Measurements from ENCODE around the gene HORMAD2.
A peak's percentile ranks its signal among the peaks of the same experiment; 100 is the strongest.

The HORMAD2 gene

GRCh38 chr22:30188911-30189310 lies 108.6 kb downstream of the HORMAD2 start:
- no peak overlapping the region for H3K4me3 ChIP-seq (ENCODE audit: low read depth, low read length)
- H3K9me3 ChIP-seq (ENCODE audit: control insufficient read depth, insufficient read depth, low read depth, low read length), result no peaks in the 10 kb centered on the region
- POLR2A ChIA-PET, result interaction anchor here (0.6 to 1.2 kb wide), 3 partner anchors 21 to 280 kb away, joined by 3 to 4 read pairs (median 3); no protein-coding TSS in a partner anchor
- TF ChIP-seq ZNF555 (tag by site-specific recombination; conservative IDR thresholded peaks at IDR 0.05) (no peak), ZNF169 (tag by site-specific recombination; IDR thresholded peaks at IDR 0.05) (no peak), ZBTB11 (tag by site-specific recombination; conservative IDR thresholded peaks at IDR 0.05; ENCODE audit: low read depth) (no peak), ZNF621 (tag by site-specific recombination; IDR thresholded peaks at IDR 0.05) (no peak), ZNF645 (tag by site-specific recombination; IDR thresholded peaks at IDR 0.05) (no peak), ZNF777 (tag by site-specific recombination; IDR thresholded peaks at IDR 0.05; ENCODE audit: borderline replicate concordance) (no peak), ZNF37A (tag by site-specific recombination; IDR thresholded peaks at IDR 0.05) (no peak), ZFP41 (tag by site-specific recombination; IDR thresholded peaks at IDR 0.05; ENCODE audit: borderline replicate concordance) (no peak), ZNF138 (tag by site-specific recombination; IDR thresholded peaks at IDR 0.05; ENCODE audit: borderline replicate concordance) (no peak), ZNF155 (tag by site-specific recombination; IDR thresholded peaks at IDR 0.05) (no peak), INSM2 (tag by site-specific recombination; IDR thresholded peaks at IDR 0.05) (no peak), ZNF501 (tag by site-specific recombination; IDR thresholded peaks at IDR 0.05) (no peak)
- no peaks in the 10 kb centered on the region for H3K36me3 ChIP-seq (ENCODE audit: control insufficient read depth in 2 of 2, insufficient read depth in 1 of 2, low read length in 2 of 2)
- H3K4me1 ChIP-seq (ENCODE audit: control insufficient read depth, insufficient read depth, low read length), result no peaks in the 10 kb centered on the region
- CTCF ChIA-PET, result interaction anchor here (0.6 to 0.9 kb wide), 3 partner anchors 17 to 84 kb away, joined by 3 to 4 read pairs (median 3); no protein-coding TSS in a partner anchor
- H3K27ac ChIP-seq (ENCODE audit: extremely low read depth, low read depth, low read length), result no peak overlapping the region

GRCh38 chr22:30190574-30190973 lies 110.3 kb downstream of the HORMAD2 start:
- H3K4me1 ChIP-seq (ENCODE audit: control insufficient read depth, insufficient read depth, low read length), result peaks cover 4% of the 10 kb centered on the region
- POLR2A ChIA-PET, result interaction anchor here (0.6 kb wide), 1 partner anchor 601 kb away, joined by 4 read pairs; no protein-coding TSS in a partner anchor
- CTCF ChIA-PET, result interaction anchor here (1.0 to 1.5 kb wide), 2 partner anchors 35 to 65 kb away, joined by 4 to 7 read pairs; no protein-coding TSS in a partner anchor

GRCh38 chr22:30191040-30191701 lies 110.9 kb downstream of the HORMAD2 start:
- POLR2A ChIA-PET, result no interaction called here
- H3K36me3 ChIP-seq (ENCODE audit: control insufficient read depth in 2 of 2, insufficient read depth in 1 of 2, low read length in 2 of 2), result no peaks in the 10 kb centered on the region
- no peak overlapping the region for H3K4me3 ChIP-seq (ENCODE audit: low read depth, low read length)
- no peaks in the 10 kb centered on the region for H3K9me3 ChIP-seq (ENCODE audit: control insufficient read depth, insufficient read depth, low read depth, low read length)
- H3K27ac ChIP-seq (ENCODE audit: extremely low read depth, low read depth, low read length), result no peak overlapping the region
- CTCF ChIA-PET, result interaction anchor here (1.0 to 1.5 kb wide), 2 partner anchors 36 to 65 kb away, joined by 4 to 7 read pairs; no protein-coding TSS in a partner anchor
- TF ChIP-seq TSHZ1 (tag by site-specific recombination; IDR thresholded peaks at IDR 0.05; ENCODE audit: borderline replicate concordance), result no peak
- TF ChIP-seq ZNF398 (tag by site-specific recombination; IDR thresholded peaks at IDR 0.05), result 0 out of 2 replicates have a peak, but pooled peaks have one; percentile 16
- peaks cover 8% of the 10 kb centered on the region for H3K4me1 ChIP-seq (ENCODE audit: control insufficient read depth, insufficient read depth, low read length)

More at GRCh38 chr22:30190574-30190973, 110.3 kb downstream of the HORMAD2 start:
- no peak overlapping the region for H3K27ac ChIP-seq (ENCODE audit: extremely low read depth, low read depth, low read length)
- H3K36me3 ChIP-seq (ENCODE audit: control insufficient read depth in 2 of 2, insufficient read depth in 1 of 2, low read length in 2 of 2), result no peaks in the 10 kb centered on the region
- TF ChIP-seq RBAK (tag by site-specific recombination; IDR thresholded peaks at IDR 0.05), result no peak
- no peak for TF ChIP-seq ZNF426 (tag by site-specific recombination; IDR thresholded peaks at IDR 0.05)
- no peak for TF ChIP-seq ZNF747 (tag by site-specific recombination; IDR thresholded peaks at IDR 0.05)
- TF ChIP-seq ZNF140 (tag by site-specific recombination; IDR thresholded peaks at IDR 0.05), result no peak
- TF ChIP-seq ZNF843 (tag by site-specific recombination; IDR thresholded peaks at IDR 0.05), result no peak
- no peak for TF ChIP-seq ZNF701 (tag by site-specific recombination; IDR thresholded peaks at IDR 0.05)
- TF ChIP-seq ZNF292 (tag by site-specific recombination; IDR thresholded peaks at IDR 0.05; ENCODE audit: borderline replicate concordance, low read depth), result no peak
- no peaks in the 10 kb centered on the region for H3K9me3 ChIP-seq (ENCODE audit: control insufficient read depth, insufficient read depth, low read depth, low read length)
- no peak overlapping the region for H3K4me3 ChIP-seq (ENCODE audit: low read depth, low read length)
